GM15510 (cell line): ENCODE results near the gene GALNT2.

Source experiments
- POLR2A ChIP-seq: IDR thresholded peaks from 3 replicates; pipeline ENCODE4 v1.6.1; 2011; ENCODE audit warnings: borderline replicate concordance; ENCODE audit not compliant: insufficient read length; ENCODE audit errors: extremely low read depth

GALNT2 gene

DNA sequence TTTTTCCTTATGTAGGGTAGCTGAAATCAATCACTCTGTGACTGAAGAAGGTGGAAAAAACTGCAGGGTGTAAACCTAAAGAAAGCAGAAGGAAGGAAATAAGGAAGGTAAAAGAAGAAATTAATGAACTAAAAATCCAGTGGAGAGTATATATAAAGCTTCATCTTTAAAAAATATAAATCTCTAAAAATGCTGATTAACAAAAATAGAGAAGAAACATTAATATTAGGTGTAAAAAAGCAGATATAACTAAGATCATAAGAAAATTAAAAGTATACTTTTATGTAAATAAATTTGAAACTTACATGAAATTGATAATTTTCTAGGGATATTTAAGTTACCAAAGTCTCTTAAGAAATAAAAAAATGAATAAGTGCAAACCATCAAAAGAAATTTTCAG lies 159.8 kb downstream of the GALNT2 start:
- TF ChIP-seq POLR2A = no peak

DNA sequence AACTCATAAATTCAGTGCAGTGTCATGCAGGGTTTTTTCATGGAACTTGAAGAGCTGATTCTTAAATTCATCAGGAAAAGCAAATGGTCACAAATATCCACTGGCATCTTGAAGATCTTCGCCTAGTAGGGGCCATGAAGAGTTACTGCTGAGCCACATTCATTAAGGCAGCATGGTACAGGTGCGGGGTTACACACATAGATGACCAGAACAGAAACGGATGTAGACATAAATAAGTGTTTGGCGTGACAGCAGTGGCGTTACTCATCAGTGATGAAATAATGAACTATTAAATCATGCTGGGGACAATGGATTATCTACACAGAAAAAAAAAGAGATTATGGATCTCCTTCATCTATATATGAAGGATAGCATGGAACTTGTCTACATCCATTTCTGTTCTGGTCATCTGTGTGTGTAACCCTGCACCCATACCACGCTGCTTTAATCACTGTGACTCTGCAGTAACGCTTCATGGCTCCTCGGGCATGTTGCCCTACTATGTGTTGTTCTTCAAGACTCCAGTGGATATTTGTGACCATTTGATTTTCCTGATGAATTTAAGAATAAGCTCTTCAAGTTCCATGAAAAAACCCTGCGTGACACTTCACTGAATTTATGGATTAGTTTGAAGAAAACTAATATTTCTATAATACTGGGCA lies 161.3 kb downstream of the GALNT2 start:
- TF ChIP-seq POLR2A = no peak

DNA sequence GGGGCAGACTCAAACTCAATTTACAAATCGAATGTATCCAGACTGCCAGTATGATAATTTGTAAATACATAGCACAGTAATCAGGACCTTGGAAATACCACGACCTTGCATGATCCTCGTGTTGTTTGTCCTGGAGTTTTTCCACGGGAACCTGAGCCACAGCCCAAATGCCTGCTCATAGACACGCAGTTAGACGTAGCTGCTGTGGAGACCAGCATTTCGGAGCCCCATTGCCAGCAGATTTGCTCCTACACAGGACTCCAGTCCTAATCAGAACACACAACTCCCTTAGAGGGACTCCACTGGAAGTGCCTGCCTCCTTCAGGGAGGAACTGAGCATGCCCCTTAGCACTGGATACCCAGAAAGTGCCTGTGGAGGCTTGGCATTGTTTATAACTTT lies 163.2 kb downstream of the GALNT2 start:
- no peak for TF ChIP-seq POLR2A

DNA sequence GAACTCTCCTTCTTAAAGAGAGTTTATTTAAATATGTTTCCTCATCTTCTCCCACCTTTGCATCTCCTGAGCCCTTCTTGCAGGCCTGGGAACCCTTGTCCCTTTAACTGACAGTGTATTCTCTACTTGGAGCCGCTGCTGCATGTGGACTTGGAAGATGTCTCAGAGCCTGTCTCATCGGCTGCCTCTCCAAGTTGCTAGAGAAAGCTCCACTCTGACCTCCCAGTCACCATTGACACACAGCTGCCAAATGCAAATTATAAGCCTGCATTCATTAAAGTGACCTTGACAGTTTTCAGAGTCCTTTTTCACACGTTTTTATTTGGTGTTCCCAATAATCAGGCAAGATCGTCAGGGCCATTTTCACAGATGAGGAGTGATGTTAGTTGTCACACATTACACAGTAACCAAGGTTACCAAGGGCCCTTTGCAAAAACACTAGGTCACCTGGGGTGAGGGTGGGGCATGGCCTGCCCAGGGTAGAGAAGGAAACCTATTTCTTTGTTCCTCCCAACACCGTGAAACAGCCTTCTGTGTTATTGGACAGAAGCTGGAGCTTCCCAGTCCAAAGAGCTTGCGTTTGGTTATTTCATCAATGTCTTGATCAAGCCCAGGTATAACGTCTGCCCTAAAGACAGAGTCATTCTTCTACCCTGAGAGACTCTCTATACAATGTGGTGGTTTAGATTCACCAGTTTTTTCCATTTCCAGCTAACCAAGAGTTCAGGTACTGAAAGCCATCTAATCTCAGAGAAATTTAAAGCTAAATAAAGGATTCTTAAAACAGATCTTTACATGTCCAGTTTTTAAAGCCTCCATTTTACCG lies 164.1 kb downstream of the GALNT2 start:
- TF ChIP-seq POLR2A = no peak

DNA sequence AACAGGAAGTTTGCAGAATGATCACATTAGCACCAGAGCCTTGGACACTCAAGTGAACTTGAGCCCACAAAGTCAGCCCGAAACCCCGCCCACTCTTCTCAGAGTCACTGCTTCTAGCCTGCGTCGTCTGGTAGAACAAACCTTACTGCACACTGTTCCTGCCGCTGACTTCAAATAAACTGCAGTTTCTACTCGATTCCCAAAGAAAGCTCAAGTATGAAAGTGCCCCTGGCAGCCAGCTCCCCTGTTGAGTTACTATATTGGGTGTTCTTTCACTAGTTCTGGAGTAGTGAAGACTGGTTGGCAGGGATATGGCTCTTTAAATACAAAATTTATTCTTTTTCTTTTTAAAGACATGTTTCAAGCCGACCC lies 164.7 kb downstream of the GALNT2 start:
- no peak for TF ChIP-seq POLR2A

DNA sequence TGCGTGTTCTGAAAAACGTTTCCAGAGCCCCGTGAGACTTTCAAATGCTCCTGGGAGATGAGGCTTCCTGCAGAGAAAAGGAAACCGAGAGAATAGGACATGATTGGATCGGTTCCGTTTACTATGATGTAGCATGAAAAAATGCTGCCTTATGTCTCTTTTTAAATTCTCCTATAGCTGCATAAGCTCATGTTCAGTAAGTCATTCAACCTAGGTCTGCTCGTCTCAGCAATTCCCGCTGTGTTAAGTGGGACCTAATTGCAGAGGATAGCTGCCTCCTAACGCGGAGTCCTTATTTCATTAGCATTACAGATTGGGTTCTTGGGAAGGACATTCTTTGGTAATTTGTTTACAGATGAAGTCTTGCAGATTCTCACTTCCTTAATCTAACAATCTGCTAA lies 165.3 kb downstream of the GALNT2 start:
- TF ChIP-seq POLR2A = no peak

DNA sequence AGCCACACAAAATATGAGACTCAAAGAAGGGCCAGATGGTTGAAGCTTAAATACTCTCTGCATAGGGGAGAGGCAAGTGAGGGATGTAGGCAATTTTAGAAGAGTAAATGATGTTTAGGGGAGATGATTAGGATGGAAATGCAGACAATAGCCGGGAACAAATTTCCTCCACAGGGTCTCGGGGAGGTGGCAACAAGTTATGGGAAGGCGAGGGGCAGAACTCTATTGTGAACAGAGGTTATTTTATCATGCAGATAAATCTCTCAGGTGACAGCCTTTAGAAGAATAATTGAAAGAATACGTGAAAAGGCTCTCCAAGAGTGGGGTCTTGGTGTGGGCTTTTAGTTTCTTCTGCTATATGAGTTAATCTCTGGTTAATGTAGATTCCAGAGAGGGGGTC lies 166.7 kb downstream of the GALNT2 start:
- TF ChIP-seq POLR2A = no peak

DNA sequence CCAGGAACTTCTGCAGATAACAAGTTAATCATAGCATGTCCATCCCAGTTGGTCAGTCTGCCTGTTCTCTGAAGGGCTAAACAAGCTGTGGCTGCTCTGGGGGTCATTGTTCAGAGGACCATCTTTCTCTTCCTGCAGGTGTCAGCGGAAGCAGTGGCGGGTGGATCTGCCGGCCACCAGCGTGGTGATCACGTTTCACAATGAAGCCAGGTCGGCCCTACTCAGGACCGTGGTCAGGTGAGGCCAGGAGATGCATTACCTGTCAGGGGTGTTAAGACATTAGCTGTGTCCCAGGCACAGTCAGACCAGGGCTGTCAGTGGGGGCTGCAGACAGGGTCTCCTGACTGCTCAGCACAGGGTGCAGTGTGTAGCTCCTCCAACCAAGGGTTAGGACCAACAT lies 168.8 kb downstream of the GALNT2 start:
- TF ChIP-seq POLR2A = no peak

DNA sequence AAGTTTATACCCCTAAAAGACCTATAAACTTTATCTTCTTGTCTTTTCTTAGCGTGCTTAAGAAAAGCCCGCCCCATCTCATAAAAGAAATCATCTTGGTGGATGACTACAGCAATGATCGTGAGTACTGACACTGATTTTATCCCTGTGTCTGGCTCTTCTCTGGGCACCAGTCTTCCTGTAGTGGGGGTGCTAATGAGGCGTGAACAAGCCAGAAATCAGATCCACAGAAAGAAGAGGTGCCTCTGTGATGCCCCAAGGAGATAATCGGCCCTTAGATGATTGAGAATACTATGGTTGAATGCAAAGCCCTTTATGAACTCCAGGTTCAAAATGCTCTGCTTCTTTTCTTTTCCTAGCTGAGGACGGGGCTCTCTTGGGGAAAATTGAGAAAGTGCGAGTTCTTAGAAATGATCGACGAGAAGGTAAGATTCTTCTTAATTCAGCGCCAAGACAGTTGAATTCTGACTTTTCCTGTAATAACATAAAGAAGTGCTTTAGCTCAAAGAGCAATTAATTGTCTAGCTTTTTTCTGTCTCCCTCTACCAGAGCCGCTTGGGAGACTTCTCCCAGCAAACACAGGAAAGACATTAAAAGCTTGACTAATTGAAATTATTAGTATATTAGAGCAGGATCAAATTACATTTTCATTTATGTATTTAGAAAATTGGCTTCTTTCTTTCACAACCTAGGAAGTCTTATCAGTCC lies 169.4 kb downstream of the GALNT2 start:
- TF ChIP-seq POLR2A = no peak

DNA sequence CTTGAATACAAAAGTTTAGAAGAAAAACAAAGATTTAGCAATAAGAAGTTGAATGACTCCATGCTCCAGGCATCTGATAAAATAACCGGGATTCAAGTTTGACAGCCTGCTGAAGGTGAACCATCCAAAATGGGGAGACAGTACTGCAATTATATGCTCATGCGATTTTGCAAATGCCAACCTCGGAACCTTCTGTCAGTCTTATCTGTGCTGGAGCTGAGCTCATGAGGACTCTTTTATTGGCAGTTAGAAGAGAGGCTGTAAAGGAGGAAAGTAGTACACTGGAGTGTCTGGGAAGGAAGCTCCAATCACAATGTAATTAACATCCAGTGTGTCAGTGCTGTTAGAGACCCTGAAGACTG lies 170.0 kb downstream of the GALNT2 start:
- no peak for TF ChIP-seq POLR2A

DNA sequence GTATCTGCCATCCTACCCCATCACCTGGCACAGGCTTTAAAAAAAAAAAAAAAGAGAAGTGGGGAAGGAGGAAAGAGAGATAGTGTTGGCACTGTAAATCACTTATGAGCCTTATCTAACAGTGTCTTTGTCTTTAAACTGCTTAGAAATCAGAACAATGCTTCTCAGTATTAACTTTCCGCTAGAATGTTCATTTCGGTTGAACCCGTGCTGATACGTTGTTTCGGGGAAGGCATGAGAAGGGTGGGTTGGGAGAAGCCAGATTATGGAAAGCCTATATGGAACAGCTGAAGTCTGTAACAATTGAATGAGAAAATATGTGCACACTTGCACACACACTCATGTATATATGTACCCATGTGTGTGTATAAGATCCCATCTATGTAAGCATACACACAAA lies 170.8 kb downstream of the GALNT2 start:
- TF ChIP-seq POLR2A = no peak

DNA sequence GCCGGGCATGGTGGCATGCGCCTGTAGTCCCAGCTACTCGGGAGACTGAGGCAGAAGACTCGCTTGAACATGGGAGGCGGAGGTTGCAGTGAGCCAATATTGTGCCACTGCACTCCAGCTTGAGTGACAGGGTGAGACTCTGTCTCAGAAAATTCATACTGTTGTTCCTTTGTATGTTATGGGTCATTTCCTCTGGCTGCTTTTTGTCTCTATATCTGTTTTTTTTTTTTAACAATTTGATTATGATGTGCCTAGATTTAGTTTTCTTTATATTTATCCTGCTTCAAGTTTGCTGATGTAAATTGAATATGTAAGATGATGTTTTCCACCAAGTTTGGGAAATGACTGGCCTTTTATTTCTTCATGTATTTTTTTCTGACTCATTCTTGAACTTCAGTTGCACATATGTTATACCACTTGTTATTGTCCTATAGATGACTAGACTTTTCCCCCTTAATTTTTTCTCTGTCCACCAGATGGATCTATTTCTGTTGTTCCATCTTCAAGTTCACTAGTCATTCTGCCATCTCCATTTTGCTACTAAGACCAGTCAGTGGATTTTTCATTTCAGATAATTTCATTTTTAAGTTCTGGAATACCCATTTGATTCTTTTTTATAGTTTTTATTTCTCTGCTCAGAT lies 173.5 kb downstream of the GALNT2 start:
- no peak for TF ChIP-seq POLR2A

DNA sequence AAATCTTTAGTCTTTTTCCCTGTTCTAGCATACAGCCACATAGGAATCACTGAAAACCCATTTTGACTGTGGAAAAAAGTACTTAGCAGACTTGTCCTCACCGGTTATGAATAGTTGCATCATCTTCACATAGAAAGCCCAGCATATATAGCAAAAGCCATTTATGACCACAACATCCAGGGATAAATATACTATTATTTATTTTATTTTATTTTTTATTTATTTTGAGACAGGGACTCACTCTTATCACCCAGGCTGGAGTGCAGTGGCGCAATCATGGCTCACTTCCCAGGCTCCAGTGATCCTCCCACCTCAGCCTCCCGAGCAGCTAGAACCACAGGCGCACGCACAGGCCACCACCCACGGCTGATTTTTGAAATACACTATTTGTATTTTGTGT lies 175.3 kb downstream of the GALNT2 start:
- no peak for TF ChIP-seq POLR2A

DNA sequence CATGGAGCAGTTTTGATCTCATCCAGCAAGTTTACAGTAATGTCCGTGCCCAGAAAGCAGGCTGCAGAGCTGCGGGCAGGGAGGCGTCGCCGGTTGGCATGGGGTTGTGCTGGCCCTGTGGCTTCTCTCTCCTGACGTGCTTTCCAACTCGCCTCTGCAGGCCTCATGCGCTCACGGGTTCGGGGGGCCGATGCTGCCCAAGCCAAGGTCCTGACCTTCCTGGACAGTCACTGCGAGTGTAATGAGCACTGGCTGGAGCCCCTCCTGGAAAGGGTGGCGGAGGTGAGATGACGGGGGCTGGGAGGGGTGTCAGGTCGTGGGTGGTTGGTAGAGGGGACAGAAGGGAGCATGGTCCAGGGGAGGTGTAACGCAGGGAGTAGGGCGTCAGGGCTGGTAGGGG lies 176.1 kb downstream of the GALNT2 start:
- no peak for TF ChIP-seq POLR2A
